GM18499 (cell line): ENCODE results near the gene OR2J2.
"Not testable (repeated sequence)": the region's sequence is repeated elsewhere in the genome, so short reads cannot be mapped to it uniquely, and the experiment has no call there.

Experiments used
- ATAC-seq: cut with Tn5 transposase; IDR thresholded peaks from one replicate; pipeline ENCODE4 v1.9.1; 2021; ENCODE audit warnings: moderate number of reproducible peaks; ENCODE audit not compliant: insufficient read depth, unreplicated experiment

OR2J2 gene

GRCh38 chr6:29170607-29171006 is at the start of gene OR2J2:
TSS of gene OR2J2 (plus strand) at chr6:29170907. CDS start at chr6:29173636, 2,729 bp downstream.
- ATAC-seq, result not testable (repeated sequence)

GRCh38 chr6:29129326-29130012 is 41.2 kb upstream of the OR2J2 start:
- no peak for ATAC-seq

- ATAC-seq, result no peak
Measured at GRCh38 chr6:29130644-29131043, 40.1 kb upstream of the OR2J2 start.

- ATAC-seq, result no peak
Measured at GRCh38 chr6:29131691-29132090, 39.0 kb upstream of the OR2J2 start.

- no peak for ATAC-seq
Measured at GRCh38 chr6:29137724-29138123, 33.0 kb upstream of the OR2J2 start.

- ATAC-seq, result no peak
Measured at GRCh38 chr6:29141606-29142005, 29.1 kb upstream of the OR2J2 start.

- ATAC-seq, result no peak
Measured at GRCh38 chr6:29142309-29142708, 28.4 kb upstream of the OR2J2 start.

- ATAC-seq, result no peak
Measured at GRCh38 chr6:29146179-29146578, 24.5 kb upstream of the OR2J2 start.

GRCh38 chr6:29147074-29147473 is 23.6 kb upstream of the OR2J2 start:
- no peak for ATAC-seq

GRCh38 chr6:29149444-29149843 is 21.3 kb upstream of the OR2J2 start:
- ATAC-seq, result not testable (repeated sequence)

- ATAC-seq, result no peak
Measured at GRCh38 chr6:29153083-29153482, 17.6 kb upstream of the OR2J2 start.

GRCh38 chr6:29155182-29155581 is 15.5 kb upstream of the OR2J2 start:
- not testable (repeated sequence) for ATAC-seq

- ATAC-seq, result not testable (repeated sequence)
Measured at GRCh38 chr6:29159922-29160321, 10.8 kb upstream of the OR2J2 start.

- not testable (repeated sequence) for ATAC-seq
Measured at GRCh38 chr6:29165571-29165970, 5.1 kb upstream of the OR2J2 start.

- no peak for ATAC-seq
Measured at GRCh38 chr6:29171736-29172135, 1.0 kb downstream of the OR2J2 start.

- no peak for ATAC-seq
Measured at GRCh38 chr6:29183594-29183993, 12.9 kb downstream of the OR2J2 start.

- not testable (repeated sequence) for ATAC-seq
Measured at GRCh38 chr6:29188659-29189058, 18.0 kb downstream of the OR2J2 start.

- no peak for ATAC-seq
Measured at GRCh38 chr6:29200767-29201662, 30.3 kb downstream of the OR2J2 start.

- no peak for ATAC-seq
Measured at GRCh38 chr6:29201966-29202365, 31.3 kb downstream of the OR2J2 start.

- no peak for ATAC-seq
Measured at GRCh38 chr6:29211488-29211887, 40.8 kb downstream of the OR2J2 start.

GRCh38 chr6:29216528-29216927 is 45.8 kb downstream of the OR2J2 start:
- ATAC-seq, result no peak
